Right ventricle myocardium inferior (tissue), 1 donor: Measurements from ENCODE around the gene CFI. TPM values are rescaled to one million over a fixed set of nuclear protein-coding genes. Genes with fewer than 3 reads are reported as not detected.

ENCODE experiments used
- ATAC-seq: fragments of 200-7000 bp; cut with Tn5 transposase; one replicate; pipeline ENCODE4 v1.9.1; 2020; ENCODE audit warnings: mild to moderate bottlenecking, moderate library complexity
- DNase-seq: peaks from one replicate; pipeline ENCODE4 v3.0.0; 2021; ENCODE audit errors: missing footprints
- intact Hi-C: fragments of 100-400 bp; cut with DNase I; formaldehyde crosslinking; loops from one replicate; pipeline ENCODE4 v1.11.0; 2022
- total RNA-seq: library from RNA; stranded (reverse); fragmentation: NEBNext Ultra II Directional; extraction: Animal tissue kit (Norgen Biotek cat#: 25700); gene quantifications from one replicate; pipeline ENCODE4 v1.2.1, GENCODE V29; 2021
- donor health status: DM: no; HTN: yes; CAD: no; lungs with severe emphysema.

CFI gene
- total RNA-seq, 1 donor from 2014 or later, result 11.5 TPM

GRCh38 chr4:109746728-109747127, 55.1 kb downstream of the CFI start:
- DNase-seq, result no peak
- intact Hi-C loops, result no loop called here
- no peak for ATAC-seq

- intact Hi-C loops, result no loop called here
- no peak for DNase-seq
- ATAC-seq, result no peak
Measured at GRCh38 chr4:109745830-109746229, 56.0 kb downstream of the CFI start.

- ATAC-seq (no peak), DNase-seq (no peak)
- intact Hi-C loops, result no loop called here
Measured at GRCh38 chr4:109739547-109739946, 62.3 kb downstream of the CFI start.

- DNase-seq (no peak), ATAC-seq (no peak)
- intact Hi-C loops, result no loop called here
Measured at GRCh38 chr4:109738104-109738872, 63.5 kb downstream of the CFI start.

- DNase-seq (no peak), ATAC-seq (no peak)
- intact Hi-C loops, result no loop called here
Measured at GRCh38 chr4:109735566-109736365, 66.0 kb downstream of the CFI start.

GRCh38 chr4:109733728-109734127, 68.1 kb downstream of the CFI start:
- ATAC-seq (no peak), DNase-seq (no peak)
- intact Hi-C loops, result no loop called here

GRCh38 chr4:109730619-109731545, 70.9 kb downstream of the CFI start:
- ATAC-seq (no peak), DNase-seq (no peak)
- intact Hi-C loops, result loop anchor here (1.0 to 2.0 kb wide), 2 partner anchors 28 to 84 kb away; partner anchors contain the start of genes CASP6 and GAR1

GRCh38 chr4:109729718-109730618, 71.8 kb downstream of the CFI start, which contains the start of gene PLA2G12A:
PLA2G12A (minus strand) TSS chr4:109730070; CDS start chr4:109729809, 261 bp downstream.
- peak; percentile 97 for ATAC-seq
- DNase-seq, result peak; percentile 87
- intact Hi-C loops, result loop anchor here (1.0 to 2.0 kb wide), 2 partner anchors 27 to 85 kb away; partner anchors contain the start of genes CASP6 and GAR1

- DNase-seq, result no peak
- intact Hi-C loops, result no loop called here
- no peak for ATAC-seq
Measured at GRCh38 chr4:109729117-109729717, 72.6 kb downstream of the CFI start.

GRCh38 chr4:109728385-109728784, 73.4 kb downstream of the CFI start:
- DNase-seq (no peak), ATAC-seq (no peak)
- intact Hi-C loops, result no loop called here

- ATAC-seq, result no peak
- no peak for DNase-seq
- intact Hi-C loops, result no loop called here
Measured at GRCh38 chr4:109723110-109723509, 78.7 kb downstream of the CFI start.

- no peak for ATAC-seq
- intact Hi-C loops, result no loop called here
- no peak for DNase-seq
Measured at GRCh38 chr4:109722357-109722756, 79.4 kb downstream of the CFI start.

GRCh38 chr4:109721033-109721432, 80.8 kb downstream of the CFI start:
- no peak for ATAC-seq
- intact Hi-C loops, result no loop called here

GRCh38 chr4:109719604-109720003, 82.2 kb downstream of the CFI start:
- intact Hi-C loops, result no loop called here
- ATAC-seq (no peak), DNase-seq (no peak)

More at GRCh38 chr4:109721033-109721432, 80.8 kb downstream of the CFI start:
- no peak for DNase-seq

- intact Hi-C loops, result no loop called here
- ATAC-seq, result no peak
- no peak for DNase-seq
Measured at GRCh38 chr4:109718759-109719158, 83.0 kb downstream of the CFI start.

GRCh38 chr4:109713500-109713899, 88.3 kb downstream of the CFI start:
- intact Hi-C loops, result no loop called here
- DNase-seq, result no peak
- ATAC-seq, result no peak

- ATAC-seq (no peak), DNase-seq (no peak)
- intact Hi-C loops, result loop anchor here (10.0 kb wide), 1 partner anchor 144 kb away; the partner anchor contains the start of gene MCUB
Measured at GRCh38 chr4:109708990-109709389, 92.8 kb downstream of the CFI start.
